Hepatocyte (in vitro differentiated cells): ENCODE results near the gene BRIP1. TPM values are rescaled to one million over a fixed set of nuclear protein-coding genes. Genes with fewer than 3 reads are reported as not detected.

Experiments used
- DNase-seq: peaks from one replicate; pipeline ENCODE4 v3.0.0-alpha.2; 2016; ENCODE audit warnings: low spot score
- H2AFZ ChIP-seq: fragments of 200-600 bp; sonication (generic); 2 replicates; pipeline ENCODE4 v1.6.0; 2016; ENCODE audit warnings: antibody characterized with exemption, mild to moderate bottlenecking
- H3K27ac ChIP-seq: fragments of 200-600 bp; sonication (generic); 2 replicates; pipeline ENCODE4 v1.5.1; 2016; ENCODE audit warnings: mild to moderate bottlenecking
- H3K27me3 ChIP-seq: fragments of 200-600 bp; sonication (generic); 2 replicates; pipeline ENCODE4 v1.6.1; 2016
- H3K36me3 ChIP-seq: fragments of 200-600 bp; sonication (generic); replicated peaks from 2 replicates; pipeline ENCODE4 v1.5.1; 2016; ENCODE audit warnings: low read depth; ENCODE audit not compliant: insufficient read depth
- H3K4me1 ChIP-seq: fragments of 200-600 bp; sonication (generic); 2 replicates; pipeline ENCODE4 v1.5.1; 2016; ENCODE audit warnings: mild to moderate bottlenecking, moderate library complexity; ENCODE audit not compliant: insufficient read depth
- H3K4me2 ChIP-seq: fragments of 200-600 bp; sonication (generic); 2 replicates; pipeline ENCODE4 v1.6.0; 2016
- H3K4me3 ChIP-seq: fragments of 200-600 bp; sonication (generic); 2 replicates; pipeline ENCODE4 v1.5.1; 2016; ENCODE audit warnings: mild to moderate bottlenecking
- H3K79me2 ChIP-seq: fragments of 200-600 bp; sonication (generic); 2 replicates; pipeline ENCODE4 v1.6.0; 2017; ENCODE audit warnings: mild to moderate bottlenecking
- H3K9me2 ChIP-seq: fragments of 200-600 bp; sonication (generic); replicated peaks from 2 replicates; pipeline ENCODE4 v1.6.0; 2017; ENCODE audit warnings: mild to moderate bottlenecking; ENCODE audit not compliant: insufficient read depth
- H3K9me3 ChIP-seq: fragments of 200-600 bp; sonication (generic); 2 replicates; pipeline ENCODE4 v1.5.1; 2016; ENCODE audit warnings: low read depth, mild to moderate bottlenecking
- H4K20me1 ChIP-seq: fragments of 200-600 bp; sonication (generic); 2 replicates; pipeline ENCODE4 v1.6.0; 2016; ENCODE audit warnings: mild to moderate bottlenecking; ENCODE audit not compliant: insufficient read depth, poor library complexity, severe bottlenecking
- CTCF ChIP-seq: fragments of 200-600 bp; sonication (generic); IDR thresholded peaks from 2 replicates; pipeline ENCODE4 v1.5.1; 2016; ENCODE audit warnings: antibody characterized with exemption, mild to moderate bottlenecking; ENCODE audit not compliant: poor library complexity
- EZH2 ChIP-seq: fragments of 200-600 bp; sonication (generic); IDR thresholded peaks from 2 replicates; pipeline ENCODE4 v1.6.1; 2016; ENCODE audit warnings: antibody characterized with exemption, mild to moderate bottlenecking, borderline replicate concordance
- EZH2phosphoT487 ChIP-seq: fragments of 200-600 bp; sonication (generic); IDR thresholded peaks from one replicate; pipeline ENCODE4 v1.6.1; 2018; ENCODE audit warnings: antibody characterized with exemption, mild to moderate bottlenecking, low read depth, moderate library complexity; ENCODE audit not compliant: unreplicated experiment, severe bottlenecking
- WGBS: methylation state at CpG from one replicate; pipeline ENCODE4 v1.1.6; 2016; ENCODE audit warnings: low lambda C conversion rate; ENCODE audit errors: missing lambda C conversion rate; 5-methylcytosine and 5-hydroxymethylcytosine counted together
- polyA plus RNA-seq: library from polyadenylated mRNA; unstranded; fragments of >200 nt; fragmentation: Nextera tagmentation; extraction: Ambion mirVana; gene quantifications from 2 replicates; pipeline ENCODE4 v1.2.1, GENCODE V29; 2016
- total RNA-seq: library from RNA; depleted of rRNA; stranded (reverse); fragments of >200 nt; gene quantifications from 2 replicates; pipeline ENCODE4 v1.2.3, GENCODE V29; 2014

BRIP1 gene
- total and polyA plus RNA-seq, 2 experiments from 2014 or later: 0.50 to 4.0 TPM

DNA sequence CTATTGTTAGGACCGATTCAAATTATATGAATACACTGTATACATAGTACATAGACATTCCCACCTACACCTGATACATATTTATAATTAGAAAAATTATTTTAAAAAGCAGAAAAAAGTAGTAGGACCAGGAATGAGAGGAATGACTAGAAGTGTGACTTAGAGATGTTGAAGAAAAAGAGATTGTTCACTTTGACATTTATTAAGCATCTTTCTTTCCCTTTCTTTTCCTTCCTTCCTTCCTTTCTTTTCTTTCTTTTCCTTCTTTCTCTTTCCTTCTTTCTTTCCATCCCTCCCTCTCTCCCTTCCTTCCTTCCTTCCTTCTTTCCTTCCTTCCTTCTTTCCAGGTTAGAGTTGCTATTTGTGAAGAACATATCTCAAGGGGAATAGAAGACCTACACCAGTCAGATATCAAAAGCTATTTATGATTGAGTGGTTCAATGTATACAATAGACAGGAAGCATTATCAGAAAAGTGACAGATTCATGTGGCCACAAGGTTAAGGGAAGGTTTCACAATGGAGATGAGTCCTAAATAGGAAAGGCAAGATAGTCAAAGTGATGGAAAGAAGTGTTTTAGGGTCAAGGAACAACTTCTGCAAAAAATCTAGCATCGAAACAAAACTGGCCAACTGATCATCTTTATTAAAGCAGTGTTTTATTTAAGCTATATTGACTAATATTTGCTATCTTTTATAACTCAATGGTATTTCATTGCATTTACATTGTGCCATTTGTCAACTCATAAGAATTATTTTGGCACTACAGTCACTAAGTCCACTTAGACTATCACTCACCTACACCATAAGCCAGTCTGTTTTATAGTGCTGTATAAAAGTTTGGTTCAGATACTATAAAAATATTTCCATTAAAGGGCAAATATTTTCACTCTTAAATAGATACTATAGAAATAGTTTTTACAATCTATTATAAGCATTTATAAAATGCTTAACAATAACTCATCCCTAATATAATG lies 218.2 kb downstream of the BRIP1 start:
- Histone ChIP-seq H3K4me3 (no peak overlapping the region), H3K27me3 (peaks cover 3% of the 10 kb centered on the region), H3K9me2 (no peaks in the 10 kb centered on the region), H3K79me2 (no peaks in the 10 kb centered on the region), H3K4me1 (no peaks in the 10 kb centered on the region), H3K4me2 (no peak overlapping the region), H3K27ac (no peak overlapping the region), H2AFZ (no peak overlapping the region), H3K9me3 (no peaks in the 10 kb centered on the region), H4K20me1 (no peaks in the 10 kb centered on the region), H3K36me3 (no peaks in the 10 kb centered on the region)
- DNase-seq: no peak
- TF ChIP-seq EZH2phosphoT487: no peak
- no peak for TF ChIP-seq EZH2
- TF ChIP-seq CTCF: no peak
- 96% methylated on average over 2 of the region's 2 CpGs for WGBS

DNA sequence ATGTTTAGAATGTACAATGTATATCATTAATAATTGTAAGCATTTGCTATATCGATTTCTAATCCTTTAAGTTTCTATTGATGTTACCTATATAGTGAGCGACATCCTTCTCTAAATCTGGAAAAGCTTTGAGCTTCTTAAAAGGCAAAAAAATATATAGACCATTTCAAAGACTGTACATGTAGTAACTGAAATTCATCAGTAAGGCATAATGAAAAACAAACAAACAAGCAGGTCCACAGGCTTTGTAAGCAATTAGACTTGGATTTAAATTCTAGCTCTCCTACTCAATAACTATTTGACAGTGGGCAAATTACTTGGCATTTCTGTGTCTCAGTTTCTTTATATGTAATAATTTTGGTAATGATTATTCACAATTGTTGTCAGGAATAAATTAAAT lies 220.6 kb downstream of the BRIP1 start:
- Histone ChIP-seq H3K9me2 (no peaks in the 10 kb centered on the region), H2AFZ (no peak overlapping the region), H3K36me3 (no peaks in the 10 kb centered on the region), H3K9me3 (no peaks in the 10 kb centered on the region), H3K4me2 (no peak overlapping the region), H3K79me2 (no peaks in the 10 kb centered on the region), H3K4me3 (no peak overlapping the region), H3K27ac (no peak overlapping the region), H4K20me1 (no peaks in the 10 kb centered on the region), H3K4me1 (no peaks in the 10 kb centered on the region), H3K27me3 (peaks cover 3% of the 10 kb centered on the region)
- 100% methylated on average over 2 of the region's 2 CpGs for WGBS
- DNase-seq: no peak
- TF ChIP-seq CTCF (no peak), EZH2phosphoT487 (no peak), EZH2 (no peak)

GRCh38 chr17:61641715-61642114 lies 221.6 kb downstream of the BRIP1 start:
- no peaks in the 10 kb centered on the region for H3K79me2 ChIP-seq
- H2AFZ ChIP-seq: no peak overlapping the region
- no peak overlapping the region for H3K27ac ChIP-seq
- no peak overlapping the region for H3K4me3 ChIP-seq
- H4K20me1 ChIP-seq: no peaks in the 10 kb centered on the region
- no peaks in the 10 kb centered on the region for H3K4me1 ChIP-seq
- no peaks in the 10 kb centered on the region for H3K9me2 ChIP-seq
- peaks cover 3% of the 10 kb centered on the region for H3K27me3 ChIP-seq
- no peak overlapping the region for H3K4me2 ChIP-seq
- TF ChIP-seq EZH2phosphoT487: no peak
- no peak for TF ChIP-seq EZH2
- TF ChIP-seq CTCF: no peak
- H3K9me3 ChIP-seq: no peaks in the 10 kb centered on the region
- WGBS: 95% methylated on average over 1 of the region's 1 CpG
- H3K36me3 ChIP-seq: no peaks in the 10 kb centered on the region
- no peak for DNase-seq
